MM.1S (cell line): ENCODE data around the gene ERF.

Source experiments
- CTCF ChIP-seq: fragments of 300-600 bp; sonication (generic); IDR thresholded peaks from 2 replicates; pipeline ENCODE4 v1.5.1; 2016; ENCODE audit warnings: antibody characterized with exemption, low read length, mixed read lengths
- EZH2 ChIP-seq: fragments of 300-600 bp; sonication (generic); optimal IDR thresholded peaks from 2 replicates; pipeline ENCODE3; 2017; ENCODE audit warnings: low read depth, mild to moderate bottlenecking, antibody characterized with exemption, low read length, mixed read lengths
- EZH2phosphoT487 ChIP-seq: fragments of 300-600 bp; sonication (generic); IDR thresholded peaks from 2 replicates; pipeline ENCODE4 v1.6.1; 2018; ENCODE audit warnings: antibody characterized with exemption, low read length

GRCh38 chr19:42293948-42294347 is 39.0 kb upstream of the ERF start:
- TF ChIP-seq CTCF (no peak), EZH2phosphoT487 (no peak), EZH2 (no peak)
